Measurements from ENCODE around the gene EYA2.

DNA sequence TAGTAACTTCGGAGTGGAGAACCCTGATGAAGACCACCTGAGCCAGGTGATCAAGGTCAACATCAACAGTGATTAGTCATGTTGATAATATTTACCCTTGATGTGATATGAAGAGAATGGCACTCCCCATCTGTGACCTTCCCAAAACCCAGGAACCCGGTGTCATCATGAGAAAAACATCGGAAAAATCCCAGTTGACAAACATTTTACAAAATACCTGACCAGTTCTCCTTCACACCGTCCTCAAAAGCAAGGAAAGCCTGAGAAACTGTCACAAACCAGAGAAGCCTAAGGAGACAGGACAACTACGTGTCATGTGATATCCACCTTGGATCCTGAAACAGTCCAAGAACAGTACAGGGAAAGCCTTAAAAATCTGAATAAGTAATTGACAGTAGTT lies 264.5 kb downstream of the EYA2 start:
- TF ChIP-seq, protein P1, sequence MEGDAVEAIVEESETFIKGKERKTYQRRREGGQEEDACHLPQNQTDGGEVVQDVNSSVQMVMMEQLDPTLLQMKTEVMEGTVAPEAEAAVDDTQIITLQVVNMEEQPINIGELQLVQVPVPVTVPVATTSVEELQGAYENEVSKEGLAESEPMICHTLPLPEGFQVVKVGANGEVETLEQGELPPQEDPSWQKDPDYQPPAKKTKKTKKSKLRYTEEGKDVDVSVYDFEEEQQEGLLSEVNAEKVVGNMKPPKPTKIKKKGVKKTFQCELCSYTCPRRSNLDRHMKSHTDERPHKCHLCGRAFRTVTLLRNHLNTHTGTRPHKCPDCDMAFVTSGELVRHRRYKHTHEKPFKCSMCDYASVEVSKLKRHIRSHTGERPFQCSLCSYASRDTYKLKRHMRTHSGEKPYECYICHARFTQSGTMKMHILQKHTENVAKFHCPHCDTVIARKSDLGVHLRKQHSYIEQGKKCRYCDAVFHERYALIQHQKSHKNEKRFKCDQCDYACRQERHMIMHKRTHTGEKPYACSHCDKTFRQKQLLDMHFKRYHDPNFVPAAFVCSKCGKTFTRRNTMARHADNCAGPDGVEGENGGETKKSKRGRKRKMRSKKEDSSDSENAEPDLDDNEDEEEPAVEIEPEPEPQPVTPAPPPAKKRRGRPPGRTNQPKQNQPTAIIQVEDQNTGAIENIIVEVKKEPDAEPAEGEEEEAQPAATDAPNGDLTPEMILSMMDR (IDR thresholded peaks at IDR 0.05): no peak
- TF ChIP-seq POLR2A (IDR thresholded peaks at IDR 0.05): no peak
